ENCODE data around the gene TMEM44. TPM values are rescaled to one million over a fixed set of nuclear protein-coding genes. Genes with fewer than 3 reads are reported as not detected.
A peak's percentile ranks its signal among the peaks of the same experiment; 100 is the strongest.

The TMEM44 gene
- total RNA-seq, 3 donors from 2014 or later, result 30.9 to 59.3 (median 34.1) TPM

DNA sequence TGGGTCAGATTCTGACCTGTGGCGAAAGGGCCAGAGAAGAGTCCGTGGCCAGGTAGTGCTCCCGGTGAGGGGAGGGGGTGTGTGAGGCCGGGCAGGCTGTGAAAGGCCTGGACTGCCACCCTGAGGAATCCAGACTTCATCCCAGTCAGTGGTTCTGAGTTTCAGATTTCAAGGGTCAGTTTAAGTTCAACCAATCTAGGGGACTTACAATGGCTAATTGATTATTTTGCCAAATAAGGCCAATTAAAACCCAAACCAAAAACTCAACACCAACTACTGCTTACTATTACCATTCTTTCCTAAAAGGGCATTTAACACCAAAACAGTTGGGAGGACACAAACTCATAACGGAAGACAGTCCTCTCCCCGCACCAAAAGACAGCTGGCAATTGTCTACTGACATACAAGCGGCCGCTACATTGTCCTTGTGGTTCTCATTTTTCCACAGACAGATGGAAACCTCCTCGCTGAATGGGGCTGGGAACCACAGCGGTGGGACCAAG, 30.5 kb downstream of the TMEM44 start:
- no peak for ATAC-seq
- no peak for DNase-seq
- Histone ChIP-seq H3K36me3 (ENCODE audit: low read depth) (no peaks in the 10 kb centered on the region), H3K4me1 (ENCODE audit: low read depth) (no peaks in the 10 kb centered on the region), H3K9me3 (no peaks in the 10 kb centered on the region), H3K4me3 (no peak overlapping the region)
- intact Hi-C loops (cut with DNase I, micrococcal nuclease), result no loop called here
- TF ChIP-seq, protein P1, sequence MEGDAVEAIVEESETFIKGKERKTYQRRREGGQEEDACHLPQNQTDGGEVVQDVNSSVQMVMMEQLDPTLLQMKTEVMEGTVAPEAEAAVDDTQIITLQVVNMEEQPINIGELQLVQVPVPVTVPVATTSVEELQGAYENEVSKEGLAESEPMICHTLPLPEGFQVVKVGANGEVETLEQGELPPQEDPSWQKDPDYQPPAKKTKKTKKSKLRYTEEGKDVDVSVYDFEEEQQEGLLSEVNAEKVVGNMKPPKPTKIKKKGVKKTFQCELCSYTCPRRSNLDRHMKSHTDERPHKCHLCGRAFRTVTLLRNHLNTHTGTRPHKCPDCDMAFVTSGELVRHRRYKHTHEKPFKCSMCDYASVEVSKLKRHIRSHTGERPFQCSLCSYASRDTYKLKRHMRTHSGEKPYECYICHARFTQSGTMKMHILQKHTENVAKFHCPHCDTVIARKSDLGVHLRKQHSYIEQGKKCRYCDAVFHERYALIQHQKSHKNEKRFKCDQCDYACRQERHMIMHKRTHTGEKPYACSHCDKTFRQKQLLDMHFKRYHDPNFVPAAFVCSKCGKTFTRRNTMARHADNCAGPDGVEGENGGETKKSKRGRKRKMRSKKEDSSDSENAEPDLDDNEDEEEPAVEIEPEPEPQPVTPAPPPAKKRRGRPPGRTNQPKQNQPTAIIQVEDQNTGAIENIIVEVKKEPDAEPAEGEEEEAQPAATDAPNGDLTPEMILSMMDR (IDR thresholded peaks at IDR 0.05), result no peak

DNA sequence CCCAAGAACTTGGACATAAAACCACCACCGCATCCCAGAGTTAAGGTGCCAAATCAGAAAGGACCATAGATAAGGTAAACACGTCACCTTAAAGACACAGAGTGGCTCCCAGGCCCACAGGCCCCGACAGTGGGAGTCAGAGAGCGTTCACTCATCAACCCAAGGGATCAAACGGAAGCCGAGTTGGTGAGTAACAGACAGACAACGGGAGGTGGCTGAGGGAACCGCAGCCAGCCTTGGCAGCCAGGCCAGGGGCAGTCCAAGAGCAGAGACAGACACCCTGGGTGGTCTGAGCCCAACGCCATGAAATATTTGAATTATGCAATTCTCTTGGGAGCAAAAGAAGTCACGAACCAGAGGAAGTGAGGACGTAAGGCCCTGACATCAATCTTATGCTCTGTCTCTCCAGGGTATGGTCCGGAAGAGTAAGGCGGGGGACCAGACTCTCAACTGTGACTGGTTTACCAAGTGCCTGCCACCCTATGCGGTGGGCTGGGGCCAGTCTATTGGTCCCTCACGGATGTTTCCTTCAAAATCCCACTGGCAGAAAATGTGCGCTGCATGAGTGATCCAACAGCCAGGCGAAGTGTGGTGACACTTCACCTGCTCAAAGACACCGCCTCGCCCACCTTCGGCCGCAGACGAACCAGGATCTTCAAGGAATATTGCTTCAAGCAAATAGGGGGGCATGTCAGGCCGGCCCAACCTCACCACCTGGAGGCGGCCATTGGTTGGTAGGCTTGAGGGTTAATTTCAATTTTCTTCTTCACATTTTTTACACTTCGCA, 34.3 kb downstream of the TMEM44 start:
- intact Hi-C loops (cut with DNase I, micrococcal nuclease), result no loop called here
- no peak for ATAC-seq
- TF ChIP-seq, protein P1 (IDR thresholded peaks at IDR 0.05), result no peak

DNA sequence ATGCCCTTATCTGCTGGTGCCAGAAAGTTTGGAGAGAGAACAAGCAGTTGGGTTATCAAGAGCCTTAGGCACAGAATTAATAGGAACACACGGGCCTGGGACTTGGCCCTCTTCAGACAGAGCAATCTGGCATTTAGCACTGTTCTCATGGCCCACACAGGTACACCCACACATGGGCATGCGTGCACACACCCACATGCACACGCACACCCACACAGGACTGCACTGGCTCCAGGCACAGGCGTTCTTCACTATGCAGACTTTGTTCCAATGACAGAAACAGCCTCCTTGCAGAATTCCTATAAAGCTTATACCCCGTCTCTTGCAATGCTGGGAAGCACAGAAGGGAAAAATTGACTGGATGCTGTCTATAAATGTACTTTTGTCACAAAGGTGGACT, 36.3 kb downstream of the TMEM44 start:
- H3K4me1 ChIP-seq (ENCODE audit: low read depth), result no peaks in the 10 kb centered on the region
- DNase-seq (no peak), ATAC-seq (no peak)
- H3K4me3 ChIP-seq, result no peak overlapping the region
- H3K36me3 ChIP-seq (ENCODE audit: low read depth), result no peaks in the 10 kb centered on the region
- TF ChIP-seq, protein P1 (IDR thresholded peaks at IDR 0.05), result no peak
- H3K9me3 ChIP-seq, result no peaks in the 10 kb centered on the region
- intact Hi-C loops (cut with DNase I, micrococcal nuclease), result no loop called here

More for the DNA sequence above, 34.3 kb downstream of the TMEM44 start:
- H3K4me3 ChIP-seq, result no peak overlapping the region
- no peaks in the 10 kb centered on the region for H3K36me3 ChIP-seq (ENCODE audit: low read depth)
- no peak for DNase-seq
- H3K9me3 ChIP-seq, result no peaks in the 10 kb centered on the region
- H3K4me1 ChIP-seq (ENCODE audit: low read depth), result no peaks in the 10 kb centered on the region

DNA sequence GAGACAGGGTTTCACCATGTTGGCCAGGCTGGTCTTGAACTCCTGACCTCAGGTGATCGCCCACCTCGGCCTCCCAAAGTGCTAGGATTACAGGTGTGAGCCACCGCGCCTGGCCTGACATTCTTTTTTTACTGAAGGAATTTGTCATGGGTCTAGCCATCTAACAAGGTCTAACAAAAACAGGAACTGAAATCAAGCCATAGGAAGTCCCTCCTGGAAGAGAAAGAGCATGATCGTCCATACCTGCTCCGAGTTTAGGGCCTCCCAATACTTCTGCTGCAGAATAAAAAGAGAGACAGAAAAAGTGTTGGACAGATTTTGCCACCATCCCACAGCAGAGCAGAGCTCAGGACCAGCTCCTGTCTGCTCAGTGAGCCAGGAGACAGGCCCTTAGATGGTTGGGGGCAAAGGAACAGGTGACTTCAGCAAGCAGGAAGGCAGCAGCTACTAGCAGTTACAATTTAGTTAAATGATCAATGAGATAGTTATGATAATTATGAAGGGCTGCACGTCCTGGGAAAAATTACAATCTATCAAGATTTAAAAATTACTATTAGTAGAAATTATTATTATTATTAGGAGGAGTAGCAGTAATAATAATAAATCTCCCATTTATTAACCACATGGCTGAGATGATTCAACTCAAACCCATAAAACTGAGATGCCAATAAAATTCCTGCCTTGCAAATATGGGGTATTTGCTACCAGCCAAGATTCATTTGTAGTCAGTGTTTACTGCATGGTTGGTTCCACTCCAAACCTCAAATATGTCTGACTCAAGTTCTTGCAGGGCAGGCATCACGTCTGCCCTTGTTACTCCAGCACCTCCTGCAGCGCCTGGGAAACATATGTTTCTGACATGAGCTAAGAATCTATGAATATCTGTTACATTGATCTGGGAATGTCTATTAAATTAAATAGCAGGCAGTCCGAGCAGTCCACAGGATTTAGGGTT, 40.1 kb downstream of the TMEM44 start:
- Histone ChIP-seq H3K9me3 (no peaks in the 10 kb centered on the region), H3K4me3 (no peak overlapping the region), H3K4me1 (ENCODE audit: low read depth) (no peaks in the 10 kb centered on the region), H3K36me3 (ENCODE audit: low read depth) (no peaks in the 10 kb centered on the region)
- ATAC-seq (peak; percentile 44), DNase-seq (no peak)
- TF ChIP-seq, protein P1 (IDR thresholded peaks at IDR 0.05), result no peak
- intact Hi-C loops (cut with DNase I, micrococcal nuclease), result no loop called here

DNA sequence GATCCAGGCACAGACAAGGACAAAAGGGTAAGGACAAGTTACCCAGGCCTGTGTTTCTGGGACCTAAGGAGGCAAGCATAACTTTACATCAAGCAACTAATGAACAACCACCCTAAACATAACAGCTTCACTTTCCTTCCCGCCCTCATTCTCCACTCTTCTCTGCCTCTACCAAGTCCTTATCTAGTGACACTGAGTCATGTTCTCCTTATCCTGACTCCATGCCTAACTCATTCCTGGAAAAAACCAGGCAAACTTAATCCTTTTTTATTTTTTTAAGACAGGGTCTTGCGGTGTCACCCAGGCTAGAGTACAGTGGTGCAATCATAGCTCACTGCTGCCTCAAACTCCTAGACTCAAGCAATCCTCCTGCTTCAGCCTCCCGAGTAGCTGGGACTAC, 44.5 kb downstream of the TMEM44 start:
- intact Hi-C loops (cut with DNase I, micrococcal nuclease), result loop anchor here (5.0 kb wide), 2 partner anchors 101 to 111 kb away; partner anchors contain the start of gene ATP13A3 (in 1 of the 2)
- Histone ChIP-seq H3K4me3 (no peak overlapping the region), H3K36me3 (ENCODE audit: low read depth) (no peaks in the 10 kb centered on the region), H3K4me1 (ENCODE audit: low read depth) (peaks cover 3% of the 10 kb centered on the region), H3K9me3 (no peaks in the 10 kb centered on the region)
- ATAC-seq, result no peak
- TF ChIP-seq, protein P1 (IDR thresholded peaks at IDR 0.05), result no peak
- no peak for DNase-seq
